Measurements from ENCODE around the gene DGKD. TPM values are rescaled to one million over a fixed set of nuclear protein-coding genes. Genes with fewer than 3 reads are reported as not detected.

The DGKD gene
- total RNA-seq, 1 donor from 2014 or later: 188 TPM

GRCh38 chr2:233429175-233429897 is 75.0 kb downstream of the DGKD start:
- H3K4me1 Mint-ChIP-seq: peaks cover 62% of the 10 kb centered on the region

GRCh38 chr2:233430081-233430480 is 75.8 kb downstream of the DGKD start:
- no peak for ATAC-seq (ENCODE audit: low read depth)
- Mint-ChIP-seq H3K27ac (peak overlapping the region; percentile 19), H3K4me3 (no peak overlapping the region), H3K36me3 (ENCODE audit: low read depth) (peaks cover 61% of the 10 kb centered on the region), H3K9me3 (peaks cover 6% of the 10 kb centered on the region), H3K27me3 (no peaks in the 10 kb centered on the region), H3K4me1 (peaks cover 65% of the 10 kb centered on the region)
- POLR2A ChIA-PET: interaction anchor here (1.6 kb wide), 1 partner anchor 8 kb away, joined by 5 read pairs; no protein-coding TSS in a partner anchor
- no peak for TF ChIP-seq CTCF (IDR thresholded peaks at IDR 0.05)
- CTCF ChIA-PET: interaction anchor here (1.2 to 1.3 kb wide), 2 partner anchors 13 to 26 kb away, joined by 3 read pairs; no protein-coding TSS in a partner anchor
- no peak for DNase-seq
- intact Hi-C loops (cut with micrococcal nuclease): no loop called here

More at GRCh38 chr2:233429175-233429897, 75.0 kb downstream of the DGKD start:
- H3K4me3 Mint-ChIP-seq: no peak overlapping the region
- H3K36me3 Mint-ChIP-seq (ENCODE audit: low read depth): peaks cover 59% of the 10 kb centered on the region
- ChIA-PET CTCF (interaction anchor here (1.2 to 1.5 kb wide), 3 partner anchors 14 to 25 kb away, joined by 3 to 6 read pairs (median 3); no protein-coding TSS in a partner anchor), POLR2A (no interaction called here)
- intact Hi-C loops (cut with micrococcal nuclease): no loop called here
- no peak for TF ChIP-seq CTCF (IDR thresholded peaks at IDR 0.05)
- H3K27me3 Mint-ChIP-seq: no peaks in the 10 kb centered on the region
- H3K9me3 Mint-ChIP-seq: peaks cover 6% of the 10 kb centered on the region
- ATAC-seq (ENCODE audit: low read depth) (no peak), DNase-seq (no peak)
- H3K27ac Mint-ChIP-seq: peak overlapping the region; percentile 36

- Mint-ChIP-seq H3K9me3 (peaks cover 6% of the 10 kb centered on the region), H3K27ac (no peak overlapping the region), H3K27me3 (no peaks in the 10 kb centered on the region), H3K4me3 (no peak overlapping the region), H3K36me3 (ENCODE audit: low read depth) (peaks cover 63% of the 10 kb centered on the region), H3K4me1 (peaks cover 69% of the 10 kb centered on the region)
- TF ChIP-seq CTCF (IDR thresholded peaks at IDR 0.05): no peak
- ChIA-PET CTCF (interaction anchor here (1.3 kb wide), 1 partner anchor 13 kb away, joined by 3 read pairs; no protein-coding TSS in a partner anchor), POLR2A (interaction anchor here (1.6 kb wide), 1 partner anchor 8 kb away, joined by 5 read pairs; no protein-coding TSS in a partner anchor)
- intact Hi-C loops (cut with micrococcal nuclease): no loop called here
- no peak for DNase-seq
- no peak for ATAC-seq (ENCODE audit: low read depth)
Observed at GRCh38 chr2:233430651-233431050, 76.4 kb downstream of the DGKD start.

GRCh38 chr2:233433029-233433428 is 78.7 kb downstream of the DGKD start:
- DNase-seq (no peak), ATAC-seq (ENCODE audit: low read depth) (no peak)
- CTCF ChIA-PET: interaction anchor here (0.6 to 3.4 kb wide), 3 partner anchors 10 to 29 kb away, joined by 4 to 16 read pairs (median 5); no protein-coding TSS in a partner anchor
- Mint-ChIP-seq H3K27me3 (no peaks in the 10 kb centered on the region), H3K4me3 (no peak overlapping the region), H3K9me3 (no peaks in the 10 kb centered on the region), H3K4me1 (peaks cover 51% of the 10 kb centered on the region), H3K36me3 (ENCODE audit: low read depth) (peaks cover 69% of the 10 kb centered on the region), H3K27ac (peak overlapping the region; percentile 50)
- POLR2A ChIA-PET: no interaction called here
- intact Hi-C loops (cut with micrococcal nuclease): no loop called here
- no peak for TF ChIP-seq CTCF (IDR thresholded peaks at IDR 0.05)

GRCh38 chr2:233433794-233434193 is 79.5 kb downstream of the DGKD start:
- intact Hi-C loops (cut with micrococcal nuclease): loop anchor here (2.0 kb wide), 1 partner anchor 15 kb away; no protein-coding TSS in a partner anchor
- H3K4me1 Mint-ChIP-seq: peaks cover 45% of the 10 kb centered on the region
- H3K9me3 Mint-ChIP-seq: no peaks in the 10 kb centered on the region
- H3K36me3 Mint-ChIP-seq (ENCODE audit: low read depth): peaks cover 75% of the 10 kb centered on the region
- no peak overlapping the region for H3K27ac Mint-ChIP-seq
- ATAC-seq (ENCODE audit: low read depth) (no peak), DNase-seq (no peak)
- CTCF ChIA-PET: interaction anchor here (1.8 to 3.4 kb wide), 3 partner anchors 10 to 29 kb away, joined by 5 to 16 read pairs (median 12); no protein-coding TSS in a partner anchor
- H3K4me3 Mint-ChIP-seq: no peak overlapping the region
- POLR2A ChIA-PET: no interaction called here
- TF ChIP-seq CTCF (IDR thresholded peaks at IDR 0.05): no peak
- no peaks in the 10 kb centered on the region for H3K27me3 Mint-ChIP-seq
